ENCODE results near the gene XKR3. TPM values are rescaled to one million over a fixed set of nuclear protein-coding genes. Genes with fewer than 3 reads are reported as not detected.
"Not testable (repeated sequence)": the region's sequence is repeated elsewhere in the genome, so short reads cannot be mapped to it uniquely, and the experiment has no call there.

XKR3 gene
- total RNA-seq, 2 donors from 2014 or later, result not detected

- peaks cover 18% of the 10 kb centered on the region for H3K4me1 Mint-ChIP-seq
- H3K36me3 Mint-ChIP-seq (ENCODE audit: low read depth), result no peaks in the 10 kb centered on the region
- ATAC-seq (replicated peaks), result no peak
- no peak overlapping the region for H3K4me3 Mint-ChIP-seq
- no peaks in the 10 kb centered on the region for H3K9me3 Mint-ChIP-seq
- peaks cover 7% of the 10 kb centered on the region for H3K27me3 Mint-ChIP-seq
- no peak overlapping the region for H3K27ac Mint-ChIP-seq
Measured at GRCh38 chr22:16827506-16827905, 2.3 kb upstream of the XKR3 start.

- no peak overlapping the region for H3K27ac Mint-ChIP-seq
- H3K27me3 Mint-ChIP-seq, result peaks cover 17% of the 10 kb centered on the region
- peaks cover 3% of the 10 kb centered on the region for H3K4me1 Mint-ChIP-seq
- ATAC-seq (replicated peaks), result no peak
- no peaks in the 10 kb centered on the region for H3K9me3 Mint-ChIP-seq
- H3K4me3 Mint-ChIP-seq, result no peak overlapping the region
- no peaks in the 10 kb centered on the region for H3K36me3 Mint-ChIP-seq (ENCODE audit: low read depth)
Measured at GRCh38 chr22:16819249-16819648, 6.0 kb downstream of the XKR3 start.

GRCh38 chr22:16818538-16818937, 6.7 kb downstream of the XKR3 start:
- Mint-ChIP-seq H3K27ac (no peak overlapping the region), H3K36me3 (ENCODE audit: low read depth) (no peaks in the 10 kb centered on the region), H3K9me3 (no peaks in the 10 kb centered on the region), H3K27me3 (peaks cover 17% of the 10 kb centered on the region), H3K4me3 (no peak overlapping the region), H3K4me1 (no peaks in the 10 kb centered on the region)
- ATAC-seq (replicated peaks), result no peak

- Mint-ChIP-seq H3K9me3 (no peaks in the 10 kb centered on the region), H3K27me3 (peaks cover 14% of the 10 kb centered on the region), H3K4me1 (no peaks in the 10 kb centered on the region), H3K27ac (no peak overlapping the region), H3K36me3 (ENCODE audit: low read depth) (no peaks in the 10 kb centered on the region), H3K4me3 (no peak overlapping the region)
- ATAC-seq (replicated peaks), result no peak
Measured at GRCh38 chr22:16815073-16815472, 10.1 kb downstream of the XKR3 start.

GRCh38 chr22:16810188-16810802, 14.9 kb downstream of the XKR3 start:
- Mint-ChIP-seq H3K9me3 (no peaks in the 10 kb centered on the region), H3K27ac (no peak overlapping the region), H3K36me3 (ENCODE audit: low read depth) (no peaks in the 10 kb centered on the region), H3K4me1 (no peaks in the 10 kb centered on the region), H3K27me3 (no peaks in the 10 kb centered on the region), H3K4me3 (no peak overlapping the region)
- no peak for ATAC-seq (replicated peaks)

GRCh38 chr22:16808744-16809143, 16.5 kb downstream of the XKR3 start:
- no peak for ATAC-seq (replicated peaks)
- H3K27ac Mint-ChIP-seq, result no peak overlapping the region
- no peak overlapping the region for H3K4me3 Mint-ChIP-seq
- no peaks in the 10 kb centered on the region for H3K9me3 Mint-ChIP-seq
- no peaks in the 10 kb centered on the region for H3K36me3 Mint-ChIP-seq (ENCODE audit: low read depth)
- H3K27me3 Mint-ChIP-seq, result no peaks in the 10 kb centered on the region
- H3K4me1 Mint-ChIP-seq, result no peaks in the 10 kb centered on the region

GRCh38 chr22:16807109-16807508, 18.1 kb downstream of the XKR3 start:
- no peaks in the 10 kb centered on the region for H3K9me3 Mint-ChIP-seq
- H3K27me3 Mint-ChIP-seq, result no peaks in the 10 kb centered on the region
- H3K27ac Mint-ChIP-seq, result no peak overlapping the region
- H3K4me3 Mint-ChIP-seq, result no peak overlapping the region
- H3K36me3 Mint-ChIP-seq (ENCODE audit: low read depth), result no peaks in the 10 kb centered on the region
- H3K4me1 Mint-ChIP-seq, result no peaks in the 10 kb centered on the region
- ATAC-seq (replicated peaks), result no peak

- Mint-ChIP-seq H3K4me3 (no peak overlapping the region), H3K9me3 (no peaks in the 10 kb centered on the region), H3K36me3 (ENCODE audit: low read depth) (no peaks in the 10 kb centered on the region), H3K4me1 (no peaks in the 10 kb centered on the region), H3K27ac (no peak overlapping the region), H3K27me3 (no peaks in the 10 kb centered on the region)
- no peak for ATAC-seq (replicated peaks)
Measured at GRCh38 chr22:16806401-16806800, 18.8 kb downstream of the XKR3 start.

- Mint-ChIP-seq H3K4me1 (no peaks in the 10 kb centered on the region), H3K9me3 (no peaks in the 10 kb centered on the region), H3K4me3 (no peak overlapping the region), H3K27ac (no peak overlapping the region), H3K36me3 (ENCODE audit: low read depth) (no peaks in the 10 kb centered on the region), H3K27me3 (no peaks in the 10 kb centered on the region)
- ATAC-seq (replicated peaks), result no peak
Measured at GRCh38 chr22:16804882-16805281, 20.3 kb downstream of the XKR3 start.

GRCh38 chr22:16803255-16803917, 21.8 kb downstream of the XKR3 start:
- no peak overlapping the region for H3K27ac Mint-ChIP-seq
- no peaks in the 10 kb centered on the region for H3K27me3 Mint-ChIP-seq
- no peak overlapping the region for H3K4me3 Mint-ChIP-seq
- H3K9me3 Mint-ChIP-seq, result no peaks in the 10 kb centered on the region
- no peaks in the 10 kb centered on the region for H3K4me1 Mint-ChIP-seq
- no peak for ATAC-seq (replicated peaks)
- no peaks in the 10 kb centered on the region for H3K36me3 Mint-ChIP-seq (ENCODE audit: low read depth)

- Mint-ChIP-seq H3K36me3 (ENCODE audit: low read depth) (no peaks in the 10 kb centered on the region), H3K4me1 (no peaks in the 10 kb centered on the region), H3K9me3 (no peaks in the 10 kb centered on the region), H3K4me3 (no peak overlapping the region), H3K27me3 (no peaks in the 10 kb centered on the region), H3K27ac (no peak overlapping the region)
- no peak for ATAC-seq (replicated peaks)
Measured at GRCh38 chr22:16801571-16801970, 23.6 kb downstream of the XKR3 start.

- no peak overlapping the region for H3K27ac Mint-ChIP-seq
- no peak overlapping the region for H3K4me3 Mint-ChIP-seq
- H3K36me3 Mint-ChIP-seq (ENCODE audit: low read depth), result no peaks in the 10 kb centered on the region
- no peak for ATAC-seq (replicated peaks)
- H3K27me3 Mint-ChIP-seq, result no peaks in the 10 kb centered on the region
- no peaks in the 10 kb centered on the region for H3K4me1 Mint-ChIP-seq
- no peaks in the 10 kb centered on the region for H3K9me3 Mint-ChIP-seq
Measured at GRCh38 chr22:16801088-16801487, 24.1 kb downstream of the XKR3 start.

- H3K4me3 Mint-ChIP-seq, result no peak overlapping the region
- no peaks in the 10 kb centered on the region for H3K9me3 Mint-ChIP-seq
- peaks cover 4% of the 10 kb centered on the region for H3K27me3 Mint-ChIP-seq
- H3K4me1 Mint-ChIP-seq, result no peaks in the 10 kb centered on the region
- H3K36me3 Mint-ChIP-seq (ENCODE audit: low read depth), result no peaks in the 10 kb centered on the region
- H3K27ac Mint-ChIP-seq, result no peak overlapping the region
- ATAC-seq (replicated peaks), result no peak
Measured at GRCh38 chr22:16800358-16800757, 24.9 kb downstream of the XKR3 start.

- H3K4me1 Mint-ChIP-seq; ATAC-seq (replicated peaks); H3K9me3 Mint-ChIP-seq; H3K36me3 Mint-ChIP-seq (ENCODE audit: low read depth); H3K4me3 Mint-ChIP-seq; H3K27ac Mint-ChIP-seq: not testable (repeated sequence)
- H3K27me3 Mint-ChIP-seq, result peaks cover 15% of the 10 kb centered on the region
Measured at GRCh38 chr22:16795504-16795903, 29.7 kb downstream of the XKR3 start.

- no peak for ATAC-seq (replicated peaks)
- no peaks in the 10 kb centered on the region for H3K36me3 Mint-ChIP-seq (ENCODE audit: low read depth)
- H3K27me3 Mint-ChIP-seq, result peaks cover 15% of the 10 kb centered on the region
- H3K4me1 Mint-ChIP-seq, result no peaks in the 10 kb centered on the region
- no peaks in the 10 kb centered on the region for H3K9me3 Mint-ChIP-seq
- no peak overlapping the region for H3K4me3 Mint-ChIP-seq
- H3K27ac Mint-ChIP-seq, result no peak overlapping the region
Measured at GRCh38 chr22:16793831-16794230, 31.4 kb downstream of the XKR3 start.

All from activated T-helper 17 cell treated with anti-CD3 and anti-CD28 coated beads, Interleukin-2, amount 50 U/mL, for 72 hours (primary cell).